T-helper 2 cell treated with Interferon-gamma antibody and Interleukin-4, amounts not matched to agents 5 μg/mL and 100 μg/mL, for 36 hours (primary cell): ENCODE results near the gene OTOF.

Experiments used
- DNase-seq: peaks from one replicate; pipeline ENCODE4 v3.0.0; 2021; ENCODE audit warnings: low spot score
- H3K27ac Mint-ChIP-seq: one replicate; pipeline ENCODE4 v1.8.0; 2021; ENCODE audit warnings: mild to moderate bottlenecking, mixed read lengths
- H3K27me3 Mint-ChIP-seq: one replicate; pipeline ENCODE4 v1.8.0; 2021; ENCODE audit warnings: low read depth, mixed read lengths
- H3K36me3 Mint-ChIP-seq: one replicate; pipeline ENCODE4 v1.8.0; 2021; ENCODE audit warnings: low read depth, mixed read lengths
- H3K4me1 Mint-ChIP-seq: one replicate; pipeline ENCODE4 v1.8.0; 2021; ENCODE audit warnings: low read depth, mixed read lengths
- H3K4me3 Mint-ChIP-seq: one replicate; pipeline ENCODE4 v1.8.0; 2022; ENCODE audit warnings: mild to moderate bottlenecking, moderate library complexity, mixed read lengths
- H3K9me3 Mint-ChIP-seq: one replicate; pipeline ENCODE4 v1.8.0; 2021; ENCODE audit warnings: mixed read lengths

The OTOF gene

DNA sequence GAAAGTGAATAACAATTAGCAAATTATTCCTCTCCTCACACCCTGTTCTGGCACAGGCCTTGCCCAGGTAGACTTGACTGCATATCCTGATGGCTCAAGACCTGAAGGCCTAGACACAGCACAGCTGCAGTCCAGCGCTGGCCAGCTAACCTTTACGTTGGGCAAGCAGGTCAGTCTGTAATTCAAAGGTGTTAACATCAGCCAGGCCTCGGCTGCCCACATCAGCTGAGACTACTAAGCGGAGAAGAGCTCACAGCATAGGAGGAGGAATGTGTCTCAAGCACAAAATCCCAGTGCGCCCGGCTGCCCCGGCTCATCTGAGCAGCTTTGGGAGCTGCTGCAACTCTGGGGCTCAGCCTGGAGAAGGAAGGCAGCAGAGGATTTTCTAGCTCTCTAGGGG is 33.5 kb upstream of the OTOF start:
- Mint-ChIP-seq H3K27ac (no peak overlapping the region), H3K9me3 (no peaks in the 10 kb centered on the region), H3K36me3 (no peaks in the 10 kb centered on the region), H3K4me1 (no peaks in the 10 kb centered on the region), H3K4me3 (no peak overlapping the region), H3K27me3 (peaks cover 9% of the 10 kb centered on the region)
- no peak for DNase-seq

DNA sequence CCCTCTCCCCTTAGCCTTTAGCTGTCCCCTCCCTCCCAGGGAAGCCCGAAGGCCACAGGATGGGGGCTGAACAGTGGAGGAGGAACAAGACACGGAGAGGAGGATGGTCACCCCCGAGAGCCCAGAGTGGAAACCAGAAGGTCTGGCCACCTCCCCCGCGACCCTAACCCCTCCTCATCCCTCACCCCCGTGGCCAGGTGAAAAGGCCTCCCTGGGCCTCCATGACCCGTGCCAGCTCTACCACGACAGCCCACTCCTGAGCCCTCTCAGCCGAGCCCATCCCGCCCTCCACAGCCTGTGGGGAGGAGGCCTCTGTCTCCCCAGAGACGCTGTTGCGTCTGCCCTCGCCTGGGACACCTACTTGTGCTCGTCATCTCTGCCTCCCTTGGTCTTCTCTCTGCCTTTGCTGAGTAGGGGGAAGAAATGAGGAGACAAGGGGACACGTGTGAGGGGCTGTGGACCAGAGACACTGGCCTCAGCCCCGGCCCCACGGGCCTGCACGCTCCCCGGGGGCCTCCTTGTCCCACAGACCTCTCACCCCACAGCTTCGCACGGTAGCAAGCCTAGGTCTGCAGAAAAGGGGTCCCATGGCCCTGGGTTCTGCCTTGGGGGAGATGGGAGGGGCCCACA is 32.5 kb upstream of the OTOF start:
- Mint-ChIP-seq H3K9me3 (no peaks in the 10 kb centered on the region), H3K4me1 (no peaks in the 10 kb centered on the region), H3K27ac (no peak overlapping the region), H3K27me3 (peaks cover 9% of the 10 kb centered on the region), H3K36me3 (no peaks in the 10 kb centered on the region), H3K4me3 (no peak overlapping the region)
- no peak for DNase-seq

DNA sequence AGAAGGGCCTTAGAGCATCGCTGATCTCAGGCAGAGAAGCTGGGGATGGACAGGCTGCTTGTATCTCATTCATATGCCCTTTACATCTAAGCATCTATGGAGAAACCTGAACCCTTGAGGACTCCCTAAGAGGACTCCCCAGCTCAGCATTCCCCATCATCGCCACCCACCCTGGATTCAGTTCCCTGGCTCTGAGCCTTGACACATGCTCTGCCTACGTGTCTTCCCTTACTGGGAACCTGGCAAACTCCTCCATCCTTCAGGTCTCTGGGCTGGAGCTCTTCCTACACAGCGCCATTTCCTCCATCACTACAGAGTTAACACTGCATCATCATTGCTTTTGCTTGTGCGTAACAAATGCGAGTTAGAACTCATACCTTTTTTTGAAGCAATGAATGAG is 31.2 kb upstream of the OTOF start:
- Mint-ChIP-seq H3K27me3 (peaks cover 9% of the 10 kb centered on the region), H3K9me3 (no peaks in the 10 kb centered on the region), H3K4me1 (no peaks in the 10 kb centered on the region), H3K4me3 (no peak overlapping the region), H3K36me3 (no peaks in the 10 kb centered on the region), H3K27ac (no peak overlapping the region)
- DNase-seq: no peak

- H3K36me3 Mint-ChIP-seq: no peaks in the 10 kb centered on the region
- no peak for DNase-seq
- H3K27me3 Mint-ChIP-seq: peaks cover 8% of the 10 kb centered on the region
- no peaks in the 10 kb centered on the region for H3K9me3 Mint-ChIP-seq
- H3K4me3 Mint-ChIP-seq: no peak overlapping the region
- H3K27ac Mint-ChIP-seq: no peak overlapping the region
- H3K4me1 Mint-ChIP-seq: peaks cover 2% of the 10 kb centered on the region
Observed at GRCh38 chr2:26507932-26508331, 30.0 kb upstream of the OTOF start.

DNA sequence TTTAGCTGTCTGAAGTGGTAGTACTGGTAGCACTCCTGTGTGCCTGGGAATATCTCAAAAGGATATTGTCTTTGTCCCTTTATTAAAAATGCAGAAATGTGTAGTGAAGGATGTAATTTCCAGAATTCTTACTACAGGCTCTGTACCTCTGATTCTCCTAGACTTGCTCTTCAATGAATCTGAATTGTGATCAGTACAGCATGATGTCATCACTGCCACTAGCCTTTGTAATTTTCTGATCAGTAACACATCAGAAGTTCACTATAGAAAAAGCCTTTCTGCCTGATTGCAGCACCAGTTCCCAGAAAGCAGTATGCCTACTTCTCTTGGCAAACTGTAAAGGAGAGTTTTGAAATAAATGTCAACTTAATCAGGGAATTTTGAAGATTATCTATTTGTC is 29.2 kb upstream of the OTOF start:
- Mint-ChIP-seq H3K27me3 (peaks cover 6% of the 10 kb centered on the region), H3K27ac (no peak overlapping the region), H3K4me3 (no peak overlapping the region)

GRCh38 chr2:26506279-26506678 is 28.4 kb upstream of the OTOF start:
- H3K4me1 Mint-ChIP-seq: peaks cover 2% of the 10 kb centered on the region
- H3K4me3 Mint-ChIP-seq: no peak overlapping the region
- H3K36me3 Mint-ChIP-seq: no peaks in the 10 kb centered on the region
- no peak overlapping the region for H3K27ac Mint-ChIP-seq
- peaks cover 4% of the 10 kb centered on the region for H3K27me3 Mint-ChIP-seq
- H3K9me3 Mint-ChIP-seq: no peaks in the 10 kb centered on the region
- DNase-seq: no peak

More for the DNA sequence above, 29.2 kb upstream of the OTOF start:
- Mint-ChIP-seq H3K9me3 (no peaks in the 10 kb centered on the region), H3K4me1 (peaks cover 2% of the 10 kb centered on the region), H3K36me3 (no peaks in the 10 kb centered on the region)
- no peak for DNase-seq

GRCh38 chr2:26504002-26504401 is 26.1 kb upstream of the OTOF start:
- H3K4me1 Mint-ChIP-seq: peaks cover 2% of the 10 kb centered on the region
- H3K27ac Mint-ChIP-seq: peak overlapping the region; percentile 83
- H3K27me3 Mint-ChIP-seq: peaks cover 4% of the 10 kb centered on the region
- H3K4me3 Mint-ChIP-seq: peak overlapping the region; percentile 84
- H3K9me3 Mint-ChIP-seq: no peaks in the 10 kb centered on the region
- H3K36me3 Mint-ChIP-seq: no peaks in the 10 kb centered on the region
- no peak for DNase-seq

DNA sequence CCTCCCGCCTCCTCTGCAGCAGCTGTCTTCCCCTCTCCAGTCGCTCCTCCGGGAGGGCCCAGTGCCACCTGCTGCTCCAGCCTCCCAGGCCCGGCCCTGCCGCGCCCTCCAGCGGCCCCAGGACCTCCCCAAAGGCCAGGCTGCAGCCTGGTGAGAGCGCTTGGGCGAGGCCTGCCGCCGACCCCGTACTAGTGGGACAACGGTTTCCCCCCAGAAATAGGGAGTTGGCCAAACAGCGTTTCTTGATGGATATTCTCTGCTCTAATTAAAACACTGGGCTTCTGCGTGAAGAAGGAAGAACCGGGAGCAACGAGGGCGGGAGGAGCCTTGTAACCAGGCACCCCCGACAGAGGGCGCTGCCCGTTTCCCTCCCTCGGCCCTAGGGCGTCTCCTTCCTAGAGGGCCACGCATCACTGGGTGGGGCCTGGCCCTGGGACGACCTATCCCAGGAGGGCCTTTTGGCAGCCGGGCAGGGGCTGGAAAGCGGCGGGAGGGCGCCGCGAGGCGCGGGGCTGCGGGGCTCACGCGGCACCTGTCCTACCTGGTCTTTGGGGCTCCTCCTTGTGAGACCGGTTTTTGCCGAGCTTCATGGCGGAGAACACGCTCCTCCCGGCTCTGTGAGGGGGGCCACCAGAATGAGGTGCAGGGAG is 25.4 kb upstream of the OTOF start:
- Mint-ChIP-seq H3K27ac (peak overlapping the region; percentile 83), H3K4me3 (peak overlapping the region; percentile 84), H3K9me3 (no peaks in the 10 kb centered on the region), H3K36me3 (no peaks in the 10 kb centered on the region), H3K27me3 (peaks cover under 1% of the 10 kb centered on the region), H3K4me1 (peaks cover 2% of the 10 kb centered on the region)
- peak; percentile 86 for DNase-seq

GRCh38 chr2:26500406-26500805 is 22.5 kb upstream of the OTOF start:
- no peaks in the 10 kb centered on the region for H3K9me3 Mint-ChIP-seq
- no peaks in the 10 kb centered on the region for H3K36me3 Mint-ChIP-seq
- H3K27me3 Mint-ChIP-seq: peaks cover 4% of the 10 kb centered on the region
- peaks cover 2% of the 10 kb centered on the region for H3K4me1 Mint-ChIP-seq
- no peak overlapping the region for H3K27ac Mint-ChIP-seq
- DNase-seq: no peak
- H3K4me3 Mint-ChIP-seq: no peak overlapping the region

- Mint-ChIP-seq H3K27me3 (peaks cover 4% of the 10 kb centered on the region), H3K4me3 (no peak overlapping the region), H3K27ac (no peak overlapping the region), H3K36me3 (no peaks in the 10 kb centered on the region), H3K9me3 (no peaks in the 10 kb centered on the region), H3K4me1 (peaks cover 1% of the 10 kb centered on the region)
- DNase-seq: no peak
Observed at GRCh38 chr2:26495705-26496297, 17.9 kb upstream of the OTOF start.

GRCh38 chr2:26494891-26495290 is 17.0 kb upstream of the OTOF start:
- Mint-ChIP-seq H3K4me3 (no peak overlapping the region), H3K27ac (no peak overlapping the region), H3K9me3 (no peaks in the 10 kb centered on the region), H3K27me3 (peaks cover 4% of the 10 kb centered on the region), H3K4me1 (peaks cover 1% of the 10 kb centered on the region), H3K36me3 (no peaks in the 10 kb centered on the region)
- no peak for DNase-seq

GRCh38 chr2:26494199-26494598 is 16.3 kb upstream of the OTOF start:
- Mint-ChIP-seq H3K36me3 (no peaks in the 10 kb centered on the region), H3K4me3 (no peak overlapping the region), H3K9me3 (no peaks in the 10 kb centered on the region), H3K27ac (no peak overlapping the region), H3K27me3 (peaks cover 4% of the 10 kb centered on the region), H3K4me1 (peaks cover 1% of the 10 kb centered on the region)
- no peak for DNase-seq

- H3K27me3 Mint-ChIP-seq: peaks cover 4% of the 10 kb centered on the region
- H3K4me3 Mint-ChIP-seq: no peak overlapping the region
- H3K4me1 Mint-ChIP-seq: peaks cover 1% of the 10 kb centered on the region
- H3K36me3 Mint-ChIP-seq: no peaks in the 10 kb centered on the region
- no peaks in the 10 kb centered on the region for H3K9me3 Mint-ChIP-seq
- no peak overlapping the region for H3K27ac Mint-ChIP-seq
- DNase-seq: no peak
Observed at GRCh38 chr2:26493566-26493965, 15.6 kb upstream of the OTOF start.

GRCh38 chr2:26492749-26493515 is 15.0 kb upstream of the OTOF start:
- Mint-ChIP-seq H3K27me3 (peaks cover 2% of the 10 kb centered on the region), H3K27ac (no peak overlapping the region), H3K4me1 (peaks cover 1% of the 10 kb centered on the region), H3K4me3 (no peak overlapping the region), H3K9me3 (no peaks in the 10 kb centered on the region), H3K36me3 (no peaks in the 10 kb centered on the region)
- DNase-seq: no peak
